ENCODE results near the gene GPR78.

GRCh38 chr4:8583655-8584025 is 3.4 kb downstream of the GPR78 start:
- TF ChIP-seq GATA3 (IDR thresholded peaks at IDR 0.05; ENCODE audit: low read depth, low read length): no peak
- no peak for TF ChIP-seq GATA2 (IDR thresholded peaks at IDR 0.05; ENCODE audit: low read depth, low read length)
